Measurements from ENCODE around the gene CST5. TPM values are rescaled to one million over a fixed set of nuclear protein-coding genes. Genes with fewer than 3 reads are reported as not detected.
"Not testable (repeated sequence)": the region's sequence is repeated elsewhere in the genome, so short reads cannot be mapped to it uniquely, and the experiment has no call there.

CST5 gene, protein sequence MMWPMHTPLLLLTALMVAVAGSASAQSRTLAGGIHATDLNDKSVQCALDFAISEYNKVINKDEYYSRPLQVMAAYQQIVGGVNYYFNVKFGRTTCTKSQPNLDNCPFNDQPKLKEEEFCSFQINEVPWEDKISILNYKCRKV
- total RNA-seq, result not detected in 2 replicates
- polyA plus RNA-seq (2012), result not detected

GRCh38 chr20:23879328-23879798 is at the start of gene CST5:
Gene CST5, minus strand, starts transcription at chr20:23879748. Its CDS starts 72 bp downstream, at chr20:23879676.
- DNase-seq (ENCODE audit: low read depth), result no peak

GRCh38 chr20:23928788-23929187 is 49.2 kb upstream of the CST5 start:
- DNase-seq (ENCODE audit: low read depth), result no peak

GRCh38 chr20:23928353-23928752 is 48.8 kb upstream of the CST5 start:
- no peak for DNase-seq (ENCODE audit: low read depth)

DNA sequence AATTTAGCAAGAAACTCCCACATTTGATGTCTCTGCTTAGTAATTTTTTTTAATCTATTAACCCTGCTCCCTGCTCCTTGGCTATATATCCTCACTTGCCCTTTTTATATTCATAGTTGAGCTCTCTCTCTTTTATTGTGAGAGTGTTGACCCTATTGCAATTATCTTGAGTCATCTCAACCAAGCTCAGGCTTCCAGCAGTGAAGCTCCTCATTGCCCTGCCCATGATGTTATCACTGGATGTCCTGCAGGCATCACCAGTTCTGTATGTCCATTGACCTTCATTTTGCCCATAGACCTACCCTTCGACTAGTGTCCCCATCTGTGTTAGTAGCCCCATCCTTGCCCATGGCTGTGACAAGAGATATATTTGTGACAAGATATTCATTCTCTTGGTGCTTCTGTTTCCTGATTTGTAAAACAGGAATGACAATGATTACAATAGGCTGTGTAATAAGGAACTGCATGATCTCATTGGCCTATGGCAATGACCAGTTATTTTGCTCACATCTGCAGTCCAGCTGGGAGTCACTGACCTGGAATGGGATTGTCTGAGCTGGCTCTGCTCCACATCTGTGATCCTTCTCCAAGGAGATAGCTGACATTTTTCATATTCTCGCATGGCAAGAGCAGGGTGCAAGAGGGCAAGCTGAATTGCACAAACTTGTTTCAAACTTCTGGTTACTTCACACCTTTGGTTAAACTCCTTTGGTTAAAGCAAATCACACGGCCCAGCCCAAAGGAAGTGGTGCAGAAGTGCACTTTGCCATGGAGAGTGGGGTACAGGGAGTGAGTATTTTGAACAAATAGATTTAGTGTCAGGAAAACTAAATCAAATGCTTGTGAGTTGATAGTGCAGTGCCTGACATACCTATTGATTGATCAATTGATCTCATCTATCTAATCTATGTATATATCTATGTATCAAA is 47.7 kb upstream of the CST5 start:
- DNase-seq (ENCODE audit: low read depth), result no peak

GRCh38 chr20:23926526-23926880 is 47.0 kb upstream of the CST5 start:
- no peak for DNase-seq (ENCODE audit: low read depth)

- DNase-seq (ENCODE audit: low read depth), result no peak
These were observed 46.4 kb upstream of the CST5 start for GRCh38 chr20:23925789-23926525.

DNA sequence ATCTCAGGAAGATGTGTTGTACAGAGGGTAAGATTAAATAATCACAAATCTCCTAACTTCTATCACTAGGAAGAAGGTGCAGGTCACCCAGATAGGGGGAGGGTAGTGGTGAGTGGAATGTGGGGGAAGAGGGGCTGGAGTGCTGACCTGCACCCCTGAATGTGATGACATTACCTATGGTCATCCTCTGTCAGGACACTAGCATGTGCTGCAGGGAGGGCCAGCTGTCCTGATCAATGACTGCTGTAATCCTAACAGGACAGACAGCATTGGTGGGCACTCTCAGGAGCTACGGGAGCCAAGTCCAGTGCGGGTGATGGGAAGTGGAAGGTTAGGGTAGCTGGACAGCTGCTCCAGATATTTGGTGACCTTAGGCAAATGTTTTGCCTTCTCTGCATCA is 45.2 kb upstream of the CST5 start:
- no peak for DNase-seq (ENCODE audit: low read depth)

- no peak for DNase-seq (ENCODE audit: low read depth)
These were observed 44.4 kb upstream of the CST5 start for GRCh38 chr20:23923891-23924435.

DNA sequence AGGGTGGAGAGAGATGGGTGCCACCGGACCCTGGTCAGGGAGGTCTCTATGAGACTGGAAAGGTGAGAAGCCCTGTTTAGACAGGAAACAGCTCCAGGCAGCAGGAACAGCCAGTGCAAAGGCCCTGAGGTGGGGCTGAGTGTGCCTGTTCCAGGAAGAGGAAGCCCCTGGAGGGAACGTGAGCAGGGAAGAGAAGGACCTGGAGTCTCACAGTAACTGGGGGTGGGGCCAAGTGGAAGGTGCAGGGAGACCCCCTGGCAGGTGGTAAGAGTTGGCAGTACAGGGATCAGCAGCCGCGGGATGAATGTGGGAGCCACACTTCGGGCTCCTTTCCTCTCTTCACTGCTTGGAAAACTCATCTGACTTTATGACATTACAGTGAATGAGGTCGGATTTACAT is 43.8 kb upstream of the CST5 start:
- no peak for DNase-seq (ENCODE audit: low read depth)

DNA sequence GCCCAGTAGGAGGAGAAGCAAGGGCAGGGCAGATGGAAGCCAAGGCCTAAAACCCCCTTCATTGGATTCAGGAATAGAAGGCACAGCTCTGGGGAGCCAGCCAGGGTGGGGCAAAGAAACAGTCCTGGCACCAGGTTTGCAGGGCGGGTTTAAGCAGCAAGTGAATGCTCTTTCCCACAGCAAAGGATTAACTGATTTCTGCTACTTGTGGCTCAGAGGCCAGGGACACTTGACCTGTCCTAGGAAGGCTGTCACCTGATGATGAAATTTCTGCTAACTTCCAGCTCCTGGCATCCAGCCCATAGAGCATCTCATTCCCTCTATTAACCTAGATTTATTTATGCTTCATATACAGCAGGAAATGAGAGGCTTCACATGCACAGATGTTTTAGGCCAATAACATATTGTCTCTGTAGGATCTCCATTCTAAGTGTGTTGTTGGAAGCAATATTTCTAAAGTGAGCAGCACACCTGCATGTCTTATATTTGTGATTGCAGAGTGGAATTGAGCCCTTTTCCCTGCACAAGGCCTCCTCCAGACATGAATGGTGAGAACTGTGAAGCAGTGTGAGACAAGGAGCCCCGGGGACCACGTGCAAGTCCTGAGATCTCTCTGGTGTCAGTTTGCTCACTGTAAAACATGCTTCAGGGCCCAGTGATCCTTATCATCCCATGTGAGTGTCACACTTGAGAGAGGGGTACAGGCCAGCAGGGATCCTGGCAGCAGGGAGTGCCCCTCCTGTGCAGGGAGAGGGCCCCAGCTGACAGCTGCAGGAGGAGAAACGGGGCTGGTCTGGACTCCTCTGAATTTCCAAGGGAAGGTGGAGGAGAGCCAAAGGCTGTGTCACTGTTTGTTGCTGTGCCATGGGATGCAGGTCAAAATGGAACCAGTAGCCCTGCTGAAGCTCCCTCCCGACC is 41.1 kb upstream of the CST5 start:
- no peak for DNase-seq (ENCODE audit: low read depth)

DNA sequence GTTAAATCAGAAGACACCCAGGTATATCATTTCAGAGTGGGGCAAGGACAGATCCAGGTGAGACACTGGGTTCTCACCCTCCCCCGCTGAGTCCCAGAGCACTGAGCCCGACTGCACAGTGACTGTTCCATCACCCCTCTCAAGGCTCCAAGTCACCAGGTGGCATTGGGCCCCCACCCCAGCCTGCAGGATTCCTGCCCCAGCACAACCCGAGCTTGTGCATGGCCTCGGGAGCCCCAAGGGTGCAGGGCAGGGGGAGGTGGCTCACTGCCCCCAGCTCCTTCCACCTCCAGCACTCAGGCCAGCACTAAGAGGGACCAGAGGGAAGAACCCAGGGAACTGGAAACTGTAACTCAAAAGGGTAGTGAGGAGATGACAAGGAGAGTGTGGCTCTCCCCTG is 39.3 kb upstream of the CST5 start:
- no peak for DNase-seq (ENCODE audit: low read depth)

GRCh38 chr20:23918101-23918862 is 38.7 kb upstream of the CST5 start:
- DNase-seq (ENCODE audit: low read depth), result no peak

DNA sequence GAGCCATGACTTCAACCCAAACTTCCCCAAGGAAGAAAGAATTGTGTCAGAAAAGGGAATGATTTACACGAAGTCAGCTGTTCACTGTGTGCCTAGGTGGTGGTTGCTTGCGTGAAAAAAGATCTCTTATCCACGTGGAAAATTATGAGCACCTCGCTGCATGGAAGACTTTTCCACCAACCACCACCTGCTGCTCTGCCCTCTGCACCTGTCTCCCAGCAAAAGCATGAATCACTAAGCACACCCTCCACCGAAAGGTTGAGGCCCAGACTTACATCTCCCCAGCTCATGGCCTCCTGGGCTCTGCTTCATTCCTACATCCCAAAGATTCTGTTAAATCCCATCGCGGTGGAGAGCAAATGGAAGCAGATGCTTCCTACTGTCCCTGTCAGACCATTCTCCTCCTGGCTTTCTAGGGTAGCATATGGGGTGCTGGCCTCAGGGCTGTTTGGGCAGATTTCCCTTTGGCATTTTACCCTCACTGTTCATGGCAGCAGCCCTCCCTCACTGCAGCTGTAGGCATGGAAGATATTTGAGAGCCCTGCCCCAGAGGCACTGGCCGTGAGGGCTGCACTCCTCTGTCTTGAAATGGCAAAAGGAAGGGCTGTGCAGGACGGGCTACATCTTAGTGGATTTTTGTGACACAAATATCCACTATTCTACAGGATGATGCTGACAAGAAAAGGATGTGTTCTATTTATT is 37.6 kb upstream of the CST5 start:
- DNase-seq (ENCODE audit: low read depth), result no peak

- DNase-seq (ENCODE audit: low read depth), result no peak
These were observed 36.3 kb upstream of the CST5 start for GRCh38 chr20:23915844-23916243.

GRCh38 chr20:23914469-23914868 is 34.9 kb upstream of the CST5 start:
- DNase-seq (ENCODE audit: low read depth), result not testable (repeated sequence)

DNA sequence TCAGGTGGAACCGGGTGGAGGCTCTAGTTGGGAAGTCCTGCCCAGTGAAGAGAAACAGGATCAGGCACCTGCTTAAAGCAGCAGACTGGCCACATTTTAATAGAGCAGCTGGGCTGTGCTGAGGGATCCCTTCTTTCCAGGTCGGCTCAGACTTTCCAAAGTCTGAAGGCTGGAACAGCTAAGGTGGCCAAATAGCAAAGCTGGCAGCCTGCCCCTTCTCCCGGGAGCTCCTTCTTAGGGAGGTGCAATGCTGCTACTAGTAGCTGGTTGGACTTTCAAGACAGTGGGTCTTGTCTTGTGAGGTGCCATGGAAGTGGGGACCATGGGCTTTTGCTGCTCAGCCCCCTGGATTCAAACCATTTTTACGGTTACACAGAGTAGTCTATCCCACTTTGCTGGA is 30.7 kb upstream of the CST5 start:
- DNase-seq (ENCODE audit: low read depth), result no peak

GRCh38 chr20:23909390-23909789 is 29.8 kb upstream of the CST5 start:
- DNase-seq (ENCODE audit: low read depth), result no peak

DNA sequence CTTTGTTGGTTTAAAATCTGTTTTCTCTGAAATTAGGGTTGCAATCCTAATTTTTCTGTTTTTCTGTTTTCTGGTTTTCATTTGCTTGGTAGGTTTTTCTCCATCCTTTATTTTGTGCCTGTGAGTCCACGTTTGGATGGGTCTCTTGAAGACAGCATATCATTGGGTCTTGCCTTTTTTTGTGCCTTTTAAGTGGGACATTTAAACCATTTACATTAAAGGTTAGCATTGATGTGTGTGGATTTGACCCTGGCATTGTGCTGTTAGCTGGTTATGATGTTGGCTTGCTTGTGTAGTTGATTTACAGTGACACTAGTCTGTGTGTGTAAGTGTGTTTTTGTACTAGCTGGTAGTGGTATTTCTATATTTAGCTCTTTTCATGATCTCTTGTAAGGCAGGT is 28.0 kb upstream of the CST5 start:
- no peak for DNase-seq (ENCODE audit: low read depth)

- not testable (repeated sequence) for DNase-seq (ENCODE audit: low read depth)
These were observed 22.8 kb upstream of the CST5 start for GRCh38 chr20:23902396-23902795.

Measured in myocyte (in vitro differentiated cells).